GM18519 (cell line): ENCODE measurements around the gene NRG3.

Experiments used
- ATAC-seq: cut with Tn5 transposase; IDR thresholded peaks from one replicate; pipeline ENCODE4 v1.9.1; 2021; ENCODE audit warnings: mild to moderate bottlenecking, moderate library complexity; ENCODE audit not compliant: unreplicated experiment, low FRiP score

The NRG3 gene

DNA sequence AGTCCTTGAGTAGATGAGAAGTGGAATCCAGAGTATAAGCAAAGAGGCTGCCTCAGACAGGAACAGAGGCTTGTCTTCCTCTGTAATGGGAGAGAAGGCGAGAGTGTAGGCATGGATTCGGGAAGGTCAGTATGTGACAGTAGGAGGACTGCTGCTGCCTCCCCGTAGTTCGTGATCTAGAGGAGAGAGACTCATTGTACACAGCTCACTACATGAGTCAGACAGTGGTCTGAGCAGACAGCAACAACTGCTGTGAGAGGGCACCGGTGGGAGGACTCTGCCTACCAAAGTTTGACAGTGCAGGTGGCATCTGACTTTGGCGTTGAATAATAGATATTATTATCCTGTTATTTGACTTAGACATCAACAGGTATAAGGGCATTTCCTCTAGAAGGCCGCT lies 319.4 kb downstream of the NRG3 start:
- no peak for ATAC-seq

DNA sequence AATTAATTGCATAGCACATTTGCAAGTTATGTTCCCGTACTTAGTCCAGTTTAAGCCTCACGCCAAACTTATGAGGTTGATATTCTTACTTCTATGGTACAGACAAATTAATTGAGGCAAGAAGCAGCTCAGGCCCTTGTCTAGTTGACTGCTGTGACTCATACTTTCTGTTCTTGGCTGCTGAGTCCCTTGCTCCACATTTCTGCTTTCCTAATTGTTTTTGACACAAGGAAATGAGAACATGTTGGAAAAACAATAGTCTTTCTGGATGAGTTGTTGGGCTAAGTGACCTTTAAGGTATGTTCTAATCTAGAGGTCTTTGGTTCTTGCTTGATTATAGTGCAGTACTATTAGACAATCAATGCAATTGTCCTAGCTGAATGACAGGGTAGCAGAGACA lies 331.8 kb downstream of the NRG3 start:
- no peak for ATAC-seq

DNA sequence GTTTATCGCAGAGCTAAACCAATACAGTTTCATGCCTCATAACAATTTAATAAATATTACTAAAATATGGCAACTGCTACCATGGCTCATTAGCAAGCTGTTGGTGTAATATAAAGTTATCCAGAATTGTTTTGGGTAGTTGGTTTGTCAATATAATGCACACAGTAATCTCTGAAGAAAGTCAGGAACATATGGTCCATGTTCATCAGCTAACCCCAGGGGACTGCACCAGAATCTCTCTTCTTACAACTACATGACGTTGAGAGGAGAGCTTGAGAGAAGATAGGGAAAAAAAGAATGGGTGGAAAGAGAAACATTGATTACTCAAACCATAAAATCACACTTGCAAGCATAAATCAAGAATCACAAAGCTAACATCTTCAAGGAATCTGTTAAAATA lies 333.7 kb downstream of the NRG3 start:
- ATAC-seq, result no peak

DNA sequence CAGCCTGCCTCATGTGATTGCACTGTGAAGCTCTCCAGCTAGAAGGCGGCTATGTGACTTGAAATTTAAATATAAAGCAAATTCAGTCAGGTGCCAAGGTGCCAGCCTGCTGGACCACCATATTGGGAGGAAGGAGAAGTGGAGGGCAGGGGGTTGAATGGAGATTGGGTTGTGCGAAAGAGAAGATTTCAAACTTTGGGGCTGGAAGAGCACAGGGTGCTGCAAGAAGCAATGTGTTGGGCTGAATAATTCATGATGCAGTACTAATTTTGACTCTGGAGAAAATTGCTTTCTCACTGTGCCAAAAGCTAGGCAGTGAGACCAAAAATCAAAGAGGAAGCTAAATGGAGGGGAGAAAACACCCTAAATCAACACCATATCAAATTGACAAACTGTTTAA lies 335.3 kb downstream of the NRG3 start:
- ATAC-seq, result no peak

DNA sequence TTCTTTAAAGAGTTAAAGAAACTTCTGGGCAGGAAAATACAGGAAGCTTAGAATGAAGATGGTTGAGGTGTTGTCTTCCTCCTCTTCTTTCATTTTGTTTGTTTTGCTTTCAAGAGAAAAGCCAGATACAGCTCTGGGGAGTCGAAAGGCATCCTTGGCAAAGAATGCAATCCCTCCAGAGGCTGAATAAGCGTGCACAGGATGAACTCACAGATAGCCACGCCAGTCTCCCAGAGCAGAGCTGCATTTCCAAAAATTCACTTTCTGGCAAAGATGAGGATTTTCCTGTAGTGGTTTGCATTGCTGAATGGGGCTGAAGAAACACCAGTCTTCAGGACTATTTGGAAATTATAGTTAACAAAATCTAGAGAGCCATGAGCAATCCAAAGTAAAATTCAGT lies 336.4 kb downstream of the NRG3 start:
- no peak for ATAC-seq

DNA sequence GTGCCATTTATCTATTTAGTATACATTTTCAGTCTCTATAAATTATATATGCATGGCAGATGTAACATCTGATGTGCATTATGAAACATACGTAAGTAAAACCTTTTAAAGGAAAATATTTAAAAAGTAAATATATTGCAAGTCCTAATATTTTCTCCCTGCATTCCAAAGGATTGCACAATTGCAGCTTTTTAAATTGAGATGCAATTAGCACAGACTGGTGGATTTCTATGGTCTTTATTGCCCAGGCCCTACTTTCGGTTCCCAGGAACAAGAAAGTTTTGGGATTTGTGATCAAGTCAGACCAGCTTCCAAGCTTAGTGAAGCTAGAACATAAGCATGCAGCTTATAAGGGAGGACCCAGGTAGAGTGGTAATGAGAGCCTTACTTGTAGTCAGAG lies 337.8 kb downstream of the NRG3 start:
- ATAC-seq, result no peak

DNA sequence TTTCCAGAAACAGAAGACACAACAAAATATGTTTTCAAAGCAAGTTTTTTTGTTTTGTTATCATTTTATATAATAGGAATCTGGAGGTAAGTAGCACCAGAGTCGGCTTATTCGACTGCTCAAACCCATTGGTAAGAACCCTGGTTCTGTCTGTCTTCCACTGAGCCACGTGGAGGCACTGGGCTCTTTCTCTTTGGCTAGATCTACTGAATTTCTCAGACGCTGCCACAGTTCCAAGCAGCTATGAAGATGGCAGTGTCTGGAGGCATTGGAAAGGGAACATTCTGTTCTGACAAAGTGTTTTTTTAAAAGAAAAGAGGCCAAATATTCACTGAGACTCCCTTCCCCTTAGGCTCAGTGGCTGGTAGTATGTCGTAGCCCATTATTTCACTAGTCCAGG lies 338.8 kb downstream of the NRG3 start:
- no peak for ATAC-seq

DNA sequence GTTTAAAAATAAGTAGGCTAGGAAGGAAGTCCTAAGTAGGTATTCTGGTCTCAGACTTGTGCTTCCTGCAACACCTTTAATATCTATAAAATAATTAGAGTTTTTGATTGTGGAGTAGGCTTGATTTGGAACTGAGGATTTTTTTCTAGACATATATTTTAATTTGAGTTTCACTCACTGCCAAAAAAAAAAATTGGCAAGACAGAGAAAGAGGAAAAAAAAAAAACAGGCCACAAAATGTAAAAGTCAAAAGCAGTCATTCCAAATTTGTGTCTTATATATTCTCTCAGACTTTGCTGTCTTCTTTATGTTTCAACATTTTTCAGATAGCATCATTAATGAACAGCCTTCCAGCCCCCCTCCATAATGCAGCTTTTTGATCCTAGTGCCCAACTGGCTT lies 346.1 kb downstream of the NRG3 start:
- no peak for ATAC-seq

DNA sequence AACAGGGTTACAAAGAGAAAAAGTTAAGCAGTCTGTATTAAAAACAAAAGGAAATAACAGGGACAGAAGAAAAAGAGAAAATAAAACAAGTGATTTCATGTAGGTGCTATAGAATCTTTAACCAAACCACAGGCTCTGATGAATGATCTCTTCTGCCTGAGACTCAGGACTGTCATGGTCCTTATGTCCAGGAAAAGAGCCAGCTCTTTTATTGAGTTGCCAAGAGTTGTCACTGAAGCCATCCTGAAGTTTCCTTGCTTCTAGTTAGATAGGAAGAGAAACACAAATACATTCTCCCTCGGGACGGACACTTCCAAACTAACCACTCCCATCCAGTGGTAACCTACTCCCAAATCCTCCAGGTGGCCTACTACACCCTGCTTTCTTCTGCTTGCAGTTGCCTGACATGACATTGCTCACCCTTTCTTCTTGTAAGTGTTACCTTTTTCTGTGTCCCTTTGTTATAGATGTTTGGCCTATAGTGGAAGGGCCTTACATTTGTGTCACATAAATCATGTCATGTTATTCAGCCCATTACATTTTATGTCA lies 346.7 kb downstream of the NRG3 start:
- no peak for ATAC-seq

DNA sequence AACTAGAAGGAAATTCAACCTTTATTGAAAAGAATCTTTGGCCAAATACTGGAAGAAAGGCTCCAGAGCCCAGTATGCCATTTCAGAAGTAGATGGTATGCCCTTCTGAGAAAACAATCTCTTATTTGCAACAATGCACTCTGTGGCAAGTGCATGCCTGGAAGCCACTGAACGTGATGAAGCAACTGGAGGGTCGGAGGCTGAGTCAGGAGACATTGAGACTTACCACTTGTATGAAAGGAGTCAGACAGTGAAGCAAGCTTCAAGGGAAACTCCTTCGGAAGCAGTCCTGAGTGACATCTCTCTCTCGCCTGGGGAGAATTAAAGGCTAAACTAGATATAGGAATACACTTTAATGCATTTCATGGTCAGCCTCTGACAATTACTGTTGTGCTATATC lies 353.7 kb downstream of the NRG3 start:
- ATAC-seq, result no peak

DNA sequence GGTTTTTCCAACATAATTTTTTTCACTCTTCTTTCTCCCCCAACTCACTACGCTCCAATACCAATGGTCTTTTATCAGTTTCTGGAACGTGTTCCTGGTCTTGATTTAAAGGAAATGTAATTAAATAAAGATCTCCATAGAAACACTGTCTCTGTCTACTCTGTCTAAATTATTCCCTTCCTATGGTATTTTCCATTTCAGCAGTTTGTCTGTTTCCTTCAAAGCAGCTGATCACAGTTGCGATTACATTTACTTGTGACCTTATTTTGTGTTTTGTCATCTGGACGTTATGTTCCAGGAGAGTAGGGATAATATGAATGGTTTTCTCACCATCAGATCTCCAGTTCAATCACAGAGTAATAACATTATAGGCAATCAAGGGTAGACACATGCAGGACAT lies 359.2 kb downstream of the NRG3 start:
- no peak for ATAC-seq

DNA sequence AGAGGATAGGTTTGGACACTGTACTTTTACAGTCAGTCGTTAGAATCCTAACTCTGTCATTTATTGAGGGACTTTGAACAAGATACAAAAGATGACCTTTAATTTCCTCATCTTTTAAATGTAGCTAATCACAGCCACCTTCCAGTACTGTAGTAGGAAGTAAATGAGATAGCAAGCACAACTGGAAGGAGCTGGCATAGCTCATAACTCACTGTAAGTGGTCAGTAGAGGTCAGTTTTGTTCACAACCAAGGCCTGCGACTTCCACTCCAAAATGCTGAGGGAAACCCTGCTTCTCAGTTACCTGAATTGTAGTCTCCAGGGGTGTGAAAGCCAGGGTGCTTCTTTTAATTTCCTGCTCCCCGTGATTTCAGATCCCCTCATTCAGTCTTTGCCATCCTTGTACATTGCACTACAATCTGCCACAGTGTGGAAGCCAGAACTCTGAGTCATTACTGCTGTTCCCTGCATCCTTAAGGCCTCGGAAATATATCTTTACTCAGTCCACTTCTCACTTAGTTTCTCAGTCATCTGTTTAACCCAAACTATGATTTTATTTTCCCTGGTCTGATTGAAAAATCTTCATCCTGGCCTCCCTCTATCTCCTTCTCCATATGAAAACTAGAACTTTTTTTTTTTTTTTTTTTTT lies 361.2 kb downstream of the NRG3 start:
- ATAC-seq, result no peak

DNA sequence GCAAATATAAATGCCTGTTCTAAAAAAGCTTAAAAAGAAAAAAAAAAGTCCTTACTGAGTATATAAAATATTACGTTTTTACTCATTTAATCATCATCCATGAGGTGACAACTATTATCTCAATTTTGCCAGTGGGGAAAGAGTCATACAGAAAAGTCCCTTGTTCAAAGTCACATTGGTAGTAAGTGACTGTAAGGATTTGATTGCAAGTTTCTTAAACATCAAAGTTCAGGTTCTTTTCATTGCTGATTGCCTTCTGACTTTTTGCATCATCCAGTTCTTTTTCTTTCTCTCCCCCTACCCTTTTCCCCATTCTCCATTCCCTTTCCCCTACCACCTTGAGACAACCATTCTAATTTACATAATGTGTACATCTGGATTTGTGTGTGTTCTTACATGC lies 363.3 kb downstream of the NRG3 start:
- ATAC-seq, result no peak

DNA sequence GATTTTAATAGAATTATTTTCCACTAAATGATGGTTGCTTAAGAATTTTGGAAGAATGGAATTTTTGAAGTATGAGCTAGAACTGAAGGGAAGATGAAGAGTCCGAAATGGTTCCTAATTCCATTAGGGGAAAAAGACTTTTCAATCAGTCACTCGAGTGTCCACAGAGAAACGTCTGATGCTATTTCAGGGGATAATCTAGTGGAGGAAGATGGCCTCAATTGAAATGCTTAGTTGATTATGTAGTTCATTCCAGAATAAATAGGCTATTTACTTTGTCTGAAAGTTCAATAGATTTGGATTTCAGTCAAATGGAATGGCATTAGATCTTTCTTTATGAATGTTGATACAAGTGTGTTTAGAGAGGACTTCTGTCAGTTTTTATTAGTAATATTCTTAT lies 365.4 kb downstream of the NRG3 start:
- ATAC-seq, result no peak

DNA sequence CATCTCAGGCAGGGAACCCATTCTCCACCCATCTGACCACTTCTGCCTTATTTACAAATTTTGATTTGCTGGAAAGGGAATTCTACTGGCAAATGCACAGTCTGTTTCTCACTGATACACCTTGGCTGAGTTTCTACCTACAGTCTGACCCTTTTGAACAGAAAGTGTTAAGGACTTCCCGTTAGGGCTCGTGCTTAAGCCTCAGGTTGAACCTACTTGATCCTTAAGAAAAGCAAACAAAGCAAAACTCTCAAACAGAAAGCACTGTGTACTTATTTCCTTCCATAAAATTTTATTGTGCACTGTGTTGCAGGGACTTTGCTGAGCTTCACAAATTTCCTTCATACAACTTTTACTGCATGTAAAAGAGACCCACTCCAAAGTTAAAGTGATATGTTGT lies 367.8 kb downstream of the NRG3 start:
- no peak for ATAC-seq

DNA sequence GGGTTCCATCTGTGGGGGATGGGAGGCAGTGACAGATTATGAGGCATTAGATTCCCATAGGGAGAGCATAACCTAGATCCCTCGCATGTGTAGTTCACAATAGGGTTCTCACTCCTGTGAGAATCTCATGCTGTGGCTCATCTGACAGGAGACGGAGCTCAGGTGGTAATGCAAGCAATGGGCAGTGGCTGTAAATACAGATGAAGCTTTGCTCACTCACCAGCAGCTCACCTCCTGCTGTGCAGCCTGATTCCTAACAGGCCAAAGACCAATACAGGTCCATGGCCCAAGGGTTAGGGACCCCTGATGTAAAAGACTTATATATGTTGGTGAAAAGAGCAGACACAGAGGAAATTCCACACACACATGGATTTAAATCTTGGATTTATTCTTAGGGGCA lies 370.2 kb downstream of the NRG3 start:
- no peak for ATAC-seq

DNA sequence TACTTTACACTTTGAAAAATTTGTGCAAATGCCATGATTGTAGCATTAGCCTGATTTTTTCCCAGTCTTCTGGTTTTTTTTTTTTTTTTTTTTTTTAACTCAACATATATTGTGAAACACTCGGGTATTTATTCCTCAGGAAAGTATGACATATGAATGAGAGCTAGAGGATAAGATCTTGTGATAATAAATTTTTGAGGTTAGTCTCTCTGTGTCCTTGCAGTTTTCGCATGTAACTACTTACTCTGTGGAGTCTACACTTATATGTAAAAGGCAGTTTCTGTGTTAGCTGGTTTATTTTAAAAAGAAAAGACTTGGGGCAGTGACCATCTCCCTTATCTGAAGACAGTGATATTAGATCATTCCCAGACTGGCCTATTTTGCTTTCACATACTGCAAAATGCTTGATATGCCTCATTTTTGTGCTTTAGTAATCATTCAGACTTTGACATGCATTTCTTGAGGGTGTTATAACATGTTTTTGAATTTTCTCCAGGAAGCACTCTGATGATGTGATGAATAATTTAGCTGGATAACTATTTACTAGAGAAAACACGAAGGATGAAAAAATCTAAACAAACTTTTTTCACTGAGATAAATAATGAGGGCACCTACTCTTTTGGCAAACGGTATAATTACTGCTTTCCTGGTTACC lies 371.0 kb downstream of the NRG3 start:
- ATAC-seq, result no peak

DNA sequence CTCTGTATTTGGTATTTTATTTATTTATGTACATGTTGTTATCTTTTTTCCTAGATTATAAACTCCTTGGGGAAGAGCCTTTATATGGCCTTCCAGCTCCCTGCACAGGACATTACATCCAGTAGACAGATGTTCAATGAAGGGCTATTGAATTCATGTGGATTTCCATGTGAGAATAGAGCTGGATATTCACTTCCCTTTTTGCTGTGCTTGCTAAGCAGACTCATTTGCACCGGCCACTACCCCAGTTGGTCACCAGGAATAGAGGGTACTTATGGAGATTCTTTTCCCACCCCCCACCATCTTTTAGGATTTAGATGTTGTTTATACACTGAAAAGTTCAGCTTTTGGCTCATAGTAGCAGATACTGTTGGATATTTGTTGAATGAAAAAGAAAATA lies 374.1 kb downstream of the NRG3 start:
- no peak for ATAC-seq

DNA sequence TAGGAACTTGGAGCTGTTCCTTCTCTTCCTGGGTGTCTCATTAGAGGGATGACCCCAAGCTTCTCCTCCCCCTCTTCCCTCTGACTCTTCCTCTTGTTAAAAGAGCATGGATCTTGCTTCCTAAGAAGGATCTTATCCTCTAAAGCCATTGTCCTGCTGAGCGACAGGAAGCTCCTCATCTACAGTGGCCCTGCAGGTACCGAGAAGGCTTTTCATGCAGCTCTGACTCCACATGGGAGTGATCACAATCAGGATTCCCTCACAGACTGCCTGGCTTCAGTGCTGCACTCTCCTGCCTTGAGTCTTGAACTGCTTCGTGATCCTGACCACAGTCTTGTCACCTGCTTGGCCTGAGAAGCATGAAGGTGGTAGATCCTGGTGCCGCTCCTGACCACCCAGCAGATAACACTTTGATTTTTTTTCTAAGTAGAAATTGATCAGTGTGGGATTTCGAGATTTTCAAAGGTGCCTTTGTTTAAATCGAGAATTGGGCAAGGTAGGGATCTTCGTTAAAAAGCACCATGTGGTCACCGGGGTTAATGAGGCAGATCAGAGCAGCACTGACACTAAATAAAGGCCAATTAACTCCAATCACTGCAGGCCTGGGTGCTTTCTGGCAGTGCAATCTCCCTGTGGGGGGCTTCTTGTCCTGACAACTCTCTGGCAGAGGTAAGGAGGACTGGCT lies 376.4 kb downstream of the NRG3 start:
- ATAC-seq, result no peak

DNA sequence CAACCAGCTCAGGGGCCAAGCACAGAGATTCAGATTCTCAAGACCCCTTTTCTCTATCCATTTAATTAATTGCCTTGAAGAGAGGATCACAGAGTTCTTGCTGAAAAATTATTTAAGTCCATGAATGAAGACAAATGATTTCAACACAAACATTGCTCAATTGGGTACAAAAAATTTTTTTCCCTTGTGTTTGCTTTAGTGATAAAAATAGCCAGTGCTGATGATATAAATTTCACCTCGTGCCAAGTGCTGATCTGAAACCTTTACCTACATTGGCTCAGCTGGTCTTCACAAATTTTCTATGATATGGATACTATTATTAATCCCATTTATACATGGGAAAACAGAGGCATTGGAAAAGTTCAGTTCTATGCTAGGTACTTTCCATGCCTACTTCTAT lies 377.1 kb downstream of the NRG3 start:
- ATAC-seq, result no peak

DNA sequence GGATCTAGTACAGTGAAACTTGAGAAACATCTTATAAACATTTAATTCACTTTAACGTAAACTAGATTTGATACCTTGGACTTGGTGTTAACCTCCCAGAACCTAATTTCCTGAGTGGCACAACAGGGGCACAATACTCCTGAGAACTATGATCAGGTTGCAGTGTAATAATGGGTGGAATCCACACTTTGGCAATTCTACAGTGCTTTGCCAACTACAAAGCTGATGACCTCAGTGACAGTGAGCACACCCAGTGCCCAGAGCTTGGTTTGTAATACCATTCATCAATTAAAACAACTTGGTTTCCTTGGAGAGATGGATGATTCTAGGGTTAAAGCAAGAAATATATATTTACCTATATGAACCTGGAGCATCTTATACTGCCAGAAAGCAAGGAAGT lies 379.2 kb downstream of the NRG3 start:
- no peak for ATAC-seq

DNA sequence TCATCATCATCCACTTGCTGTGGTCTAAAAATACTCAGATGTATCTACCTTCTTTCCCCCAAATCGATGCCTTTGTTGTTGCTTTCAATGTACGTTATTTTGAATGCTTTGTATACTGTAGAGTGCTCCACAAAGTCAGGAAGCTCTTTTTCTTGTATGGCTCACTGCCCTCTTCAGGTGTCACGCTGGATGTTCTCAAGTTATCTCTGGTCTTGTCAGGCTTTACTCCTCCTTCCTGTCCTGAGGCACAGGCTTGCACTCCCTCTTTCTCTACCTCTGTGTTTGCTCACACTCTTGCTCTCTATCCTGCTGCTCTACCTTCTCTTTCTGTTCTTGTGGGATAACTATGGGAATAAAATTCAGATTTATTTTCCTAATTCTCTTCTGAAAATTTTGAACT lies 381.3 kb downstream of the NRG3 start:
- no peak for ATAC-seq
